Measurements from ENCODE around the gene PHOSPHO1. TPM values are rescaled to one million over a fixed set of nuclear protein-coding genes. Genes with fewer than 3 reads are reported as not detected.

Gene PHOSPHO1
- total RNA-seq, 1 donor from 2014 or later = not detected

DNA sequence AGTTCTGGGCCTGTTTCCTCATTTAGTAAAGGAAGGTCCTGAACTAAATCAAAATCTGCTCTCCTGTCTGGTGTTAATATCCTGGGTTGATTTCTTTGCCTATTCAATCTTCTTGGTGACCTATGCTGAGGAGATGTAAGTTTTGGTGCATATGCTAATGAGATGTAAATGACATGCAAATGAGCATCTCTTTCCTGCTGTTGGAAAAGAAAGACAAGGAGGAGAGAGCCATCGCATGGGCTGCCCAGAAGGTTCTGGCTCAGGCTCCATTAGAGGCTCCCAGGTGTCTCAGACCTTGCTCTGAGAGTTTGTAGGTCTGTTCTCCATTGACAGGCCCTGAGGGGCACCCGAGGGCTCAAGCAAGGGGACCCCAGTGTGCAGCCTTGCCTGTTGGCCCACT is 16.7 kb downstream of the PHOSPHO1 start:
- H3K27me3 ChIP-seq (ENCODE audit: control insufficient read depth, insufficient read depth, low read length) = peaks cover 4% of the 10 kb centered on the region
- TF ChIP-seq CTCF (IDR thresholded peaks at IDR 0.05; ENCODE audit: insufficient read depth, low read length, severe bottlenecking) = no peak
- DNase-seq (ENCODE audit: low read depth) (no peak), FAIRE-seq (peak; percentile 47)
- no peaks in the 10 kb centered on the region for H3K36me3 ChIP-seq (ENCODE audit: control insufficient read depth, insufficient read depth, low read length)
- H3K4me3 ChIP-seq (ENCODE audit: low read depth, low read length) = no peak overlapping the region

DNA sequence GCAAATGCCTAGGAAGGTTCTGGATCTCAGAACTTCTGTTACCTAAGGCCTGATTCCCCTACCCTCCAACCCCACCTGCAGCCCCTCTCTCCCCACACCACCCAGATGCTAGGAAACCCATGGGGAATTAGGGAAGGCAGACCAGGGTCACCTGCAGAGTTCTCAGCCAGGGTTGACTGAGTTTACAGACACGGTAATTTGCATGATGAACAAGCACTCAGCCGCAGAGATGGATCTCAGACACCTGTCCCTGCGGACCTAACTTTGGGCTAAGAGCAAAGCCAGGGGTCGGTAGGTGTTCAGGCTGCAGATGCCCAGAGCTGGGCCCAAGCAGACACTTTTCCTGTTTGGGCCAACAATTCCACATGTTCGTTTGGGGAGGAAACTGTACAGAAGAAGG is 17.2 kb downstream of the PHOSPHO1 start:
- no peak for DNase-seq (ENCODE audit: low read depth)
- no peak for FAIRE-seq
- no peak overlapping the region for H3K4me3 ChIP-seq (ENCODE audit: low read depth, low read length)
- TF ChIP-seq CTCF (IDR thresholded peaks at IDR 0.05; ENCODE audit: insufficient read depth, low read length, severe bottlenecking) = no peak
- H3K36me3 ChIP-seq (ENCODE audit: control insufficient read depth, insufficient read depth, low read length) = no peaks in the 10 kb centered on the region
- H3K27me3 ChIP-seq (ENCODE audit: control insufficient read depth, insufficient read depth, low read length) = peaks cover 5% of the 10 kb centered on the region

GRCh38 chr17:49210158-49211029 is 20.2 kb downstream of the PHOSPHO1 start, which contains the start of the genes ABI3 and GNGT2:
Gene ABI3, plus strand, starts transcription at chr17:49210707. Its CDS starts 18 bp downstream, at chr17:49210725.
Gene GNGT2, minus strand, starts transcription at chr17:49210574. Its CDS starts 3,152 bp downstream, at chr17:49207422.
- no peak within 1 kb of the TSS for H3K4me3 ChIP-seq (ENCODE audit: low read depth, low read length)
- TF ChIP-seq CTCF (IDR thresholded peaks at IDR 0.05; ENCODE audit: insufficient read depth, low read length, severe bottlenecking) = no peak
- no peaks in the 10 kb centered on the region for H3K36me3 ChIP-seq (ENCODE audit: control insufficient read depth, insufficient read depth, low read length)
- peaks cover 8% of the 10 kb centered on the region for H3K27me3 ChIP-seq (ENCODE audit: control insufficient read depth, insufficient read depth, low read length)
- DNase-seq (ENCODE audit: low read depth) (no peak), FAIRE-seq (no peak)

DNA sequence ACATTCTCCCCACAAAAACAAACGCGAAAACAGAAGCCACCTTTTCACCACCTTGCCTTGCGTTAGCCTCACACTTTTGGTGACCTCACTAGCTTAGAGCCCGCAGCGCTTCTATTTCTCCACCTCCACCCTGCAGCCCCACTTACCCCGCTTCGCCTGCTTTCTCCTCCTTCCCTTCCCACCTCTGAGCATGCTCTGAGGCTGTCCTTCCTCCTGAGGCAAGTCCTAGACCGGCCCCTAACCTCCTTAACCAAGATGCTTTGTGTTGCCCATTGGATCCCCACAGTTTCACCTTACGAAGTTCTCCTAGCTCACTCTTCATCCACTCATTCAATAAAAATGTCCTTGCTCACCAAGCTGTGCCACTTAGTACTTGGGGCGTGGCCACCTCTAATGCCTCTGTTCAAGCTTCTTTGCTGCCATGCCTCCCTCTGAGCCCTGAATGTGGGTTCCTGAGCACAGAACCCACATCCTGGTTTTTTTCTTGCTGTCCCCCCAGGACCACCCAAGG is 21.5 kb downstream of the PHOSPHO1 start:
- DNase-seq (ENCODE audit: low read depth) (peak; percentile 16), FAIRE-seq (no peak)
- Histone ChIP-seq H3K27me3 (ENCODE audit: control insufficient read depth, insufficient read depth, low read length) (peaks cover 8% of the 10 kb centered on the region), H3K4me3 (ENCODE audit: low read depth, low read length) (no peak overlapping the region), H3K36me3 (ENCODE audit: control insufficient read depth, insufficient read depth, low read length) (no peaks in the 10 kb centered on the region)
- no peak for TF ChIP-seq CTCF (IDR thresholded peaks at IDR 0.05; ENCODE audit: insufficient read depth, low read length, severe bottlenecking)

DNA sequence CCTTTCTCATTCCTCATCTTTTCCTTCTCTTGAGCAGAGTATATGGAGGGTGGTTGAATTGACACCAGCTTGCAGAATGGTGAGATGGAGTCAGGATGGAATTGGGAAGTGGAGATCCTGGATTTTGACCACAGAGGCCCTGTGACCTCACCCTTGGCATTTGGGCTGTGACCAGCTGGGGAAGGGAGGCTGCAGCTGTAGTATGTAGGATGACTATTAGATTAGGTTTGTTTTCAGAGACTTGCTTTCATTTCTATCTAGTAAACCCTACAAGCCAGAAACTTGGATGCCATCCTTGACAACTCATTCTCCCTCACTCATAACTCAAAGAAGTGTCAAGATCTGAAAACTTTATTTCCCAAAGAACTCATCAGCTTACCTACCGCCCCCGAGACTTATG is 26.1 kb downstream of the PHOSPHO1 start:
- H3K27me3 ChIP-seq (ENCODE audit: control insufficient read depth, insufficient read depth, low read length) = peaks cover 8% of the 10 kb centered on the region
- no peaks in the 10 kb centered on the region for H3K36me3 ChIP-seq (ENCODE audit: control insufficient read depth, insufficient read depth, low read length)
- DNase-seq (ENCODE audit: low read depth) (no peak), FAIRE-seq (no peak)
- no peak overlapping the region for H3K4me3 ChIP-seq (ENCODE audit: low read depth, low read length)
- TF ChIP-seq CTCF (IDR thresholded peaks at IDR 0.05; ENCODE audit: insufficient read depth, low read length, severe bottlenecking) = no peak

Data from bronchial epithelial cell (primary cell).